SK-N-SH (cell line): ENCODE measurements around the gene TRDMT1. TPM values are rescaled to one million over a fixed set of nuclear protein-coding genes. Genes with fewer than 3 reads are reported as not detected.

Experiments
- CTCF ChIA-PET: fragments of 300-600, 350-600 bp; formaldehyde crosslinking; extraction: SDS; loops from one replicate; lab custom pipeline; 2021; lab: Yijun Ruan, JAX
- POLR2A ChIA-PET: fragments of 350-600 bp; sonication (Branson Sonifier 250); formaldehyde crosslinking; extraction: SDS; loops from one replicate; lab custom pipeline; 2020; ENCODE audit warnings: antibody characterized with exemption, inconsistent platforms; lab: Yijun Ruan, JAX
- DNase-seq: peaks from one replicate; pipeline ENCODE4 v3.0.0; 2012
- H2AFZ ChIP-seq: fragments of 200-600 bp; sonication (generic); 2 replicates; pipeline ENCODE4 v1.8.1; 2016; ENCODE audit warnings: antibody characterized with exemption, mild to moderate bottlenecking, low read depth
- H3F3A ChIP-seq: fragments of 200-600 bp; sonication (generic); replicated peaks from 2 replicates; pipeline ENCODE3; 2016; ENCODE audit warnings: antibody characterized with exemption, mild to moderate bottlenecking; ENCODE audit not compliant: insufficient read depth
- H3K27ac ChIP-seq, 2 experiments: fragments of 200-500 bp in 1 of 2; fragments of 200-600 bp in 1 of 2; sonication (Bioruptor generic) in 1 of 2; sonication (generic), shearing (Covaris generic) in 1 of 2; 2 replicates each; pipeline versions ENCODE4 v1.5.1 to v1.6.1; 2014 to 2016; ENCODE audit warnings: low read depth in 2 of 2, inconsistent platforms in 1 of 2, low read length in 1 of 2, mild to moderate bottlenecking in 1 of 2, mixed read lengths in 1 of 2
- H3K27me3 ChIP-seq: fragments of 200-600 bp; sonication (generic), shearing (Covaris generic); 2 replicates; pipeline ENCODE4 v1.6.1; 2016; ENCODE audit warnings: mixed run types; ENCODE audit not compliant: insufficient read depth
- H3K36me3 ChIP-seq, 2 experiments: fragments of 200-500 bp in 1 of 2; fragments of 200-600 bp in 1 of 2; sonication (Bioruptor generic) in 1 of 2; sonication (generic) in 1 of 2; replicated peaks in 1 of 2; 2 replicates each; pipeline versions ENCODE3 to v1.5.1; 2014 to 2016; ENCODE audit warnings: low read length in 1 of 2, mild to moderate bottlenecking in 1 of 2; ENCODE audit not compliant: insufficient read depth in 2 of 2, control insufficient read depth in 1 of 2
- H3K4me1 ChIP-seq, 2 experiments: fragments of 200-500 bp in 1 of 2; fragments of 200-600 bp in 1 of 2; sonication (Bioruptor generic) in 1 of 2; sonication (generic), shearing (Covaris generic) in 1 of 2; 2 replicates each; pipeline versions ENCODE4 v1.5.1 to v1.6.1; 2014 to 2016; ENCODE audit warnings: low read depth in 1 of 2, low read length in 1 of 2, mixed run types in 1 of 2; ENCODE audit not compliant: insufficient read depth in 2 of 2, control insufficient read depth in 1 of 2
- H3K4me2 ChIP-seq: fragments of 200-600 bp; sonication (generic), shearing (Covaris generic); 2 replicates; pipeline ENCODE4 v1.6.1; 2017; ENCODE audit warnings: mixed run types
- H3K4me3 ChIP-seq, 2 experiments: fragments of 200-500 bp in 1 of 2; fragments of 200-600 bp in 1 of 2; sonication (Bioruptor generic) in 1 of 2; sonication (generic), shearing (Covaris generic) in 1 of 2; 2 replicates each; pipeline versions ENCODE4 v1.5.1 to v1.8.1; 2014 to 2016; ENCODE audit warnings: low read depth in 2 of 2, inconsistent platforms in 1 of 2, low read length in 1 of 2, mild to moderate bottlenecking in 1 of 2, mixed read lengths in 1 of 2, moderate library complexity in 1 of 2
- H3K79me2 ChIP-seq: fragments of 200-600 bp; sonication (generic); 2 replicates; pipeline ENCODE4 v1.8.1; 2017; ENCODE audit warnings: mild to moderate bottlenecking; ENCODE audit not compliant: insufficient read depth
- H3K9ac ChIP-seq: fragments of 200-600 bp; sonication (generic); 2 replicates; pipeline ENCODE4 v1.6.1; 2017; ENCODE audit warnings: mixed run types
- H3K9me2 ChIP-seq: fragments of 200-600 bp; sonication (generic); 2 replicates; pipeline ENCODE4 v1.6.1; 2017; ENCODE audit warnings: mixed run types
- H3K9me3 ChIP-seq: fragments of 200-600 bp; sonication (generic); 2 replicates; pipeline ENCODE4 v1.6.1; 2017; ENCODE audit warnings: mixed run types, mild to moderate bottlenecking, moderate library complexity
- H4K20me1 ChIP-seq: fragments of 200-600 bp; sonication (generic); 2 replicates; pipeline ENCODE4 v1.6.1; 2017; ENCODE audit warnings: mild to moderate bottlenecking, mixed run types; ENCODE audit not compliant: insufficient read depth
- ELF1 ChIP-seq: IDR thresholded peaks from 2 replicates; pipeline ENCODE4 v1.4.0; 2012
- EP300 ChIP-seq, 2 experiments: IDR thresholded peaks; 2 replicates each; pipeline versions ENCODE4 v1.4.0 to v1.6.1; 2012; ENCODE audit warnings: borderline replicate concordance in 1 of 2, low read depth in 1 of 2, low read length in 1 of 2
- EZH2phosphoT487 ChIP-seq: fragments of 200-600 bp; sonication (generic); IDR thresholded peaks from 2 replicates; pipeline ENCODE4 v1.6.1; 2017; ENCODE audit warnings: low read depth, mixed run types, mild to moderate bottlenecking, antibody characterized with exemption, moderate library complexity, borderline replicate concordance
- FOSL2 ChIP-seq: IDR thresholded peaks from 2 replicates; pipeline ENCODE4 v1.4.0; 2012; ENCODE audit warnings: low read depth, mild to moderate bottlenecking, moderate library complexity, borderline replicate concordance
- FOXJ3 ChIP-seq: sonication (generic); formaldehyde crosslinking; IDR thresholded peaks from 2 replicates; pipeline ENCODE4 v1.5.1; 2020; ENCODE audit warnings: mild to moderate bottlenecking, missing genetic modification reagents
- FOXM1 ChIP-seq: IDR thresholded peaks from 2 replicates; pipeline ENCODE4 v1.4.0; 2012; ENCODE audit warnings: low read depth, mild to moderate bottlenecking
- GATA2 ChIP-seq: sonication (generic); formaldehyde crosslinking; IDR thresholded peaks from 2 replicates; pipeline ENCODE4 v1.5.0; 2020; ENCODE audit warnings: mild to moderate bottlenecking, missing genetic modification reagents
- JUND ChIP-seq: IDR thresholded peaks from 2 replicates; pipeline ENCODE4 v1.4.0; 2012
- MEF2A ChIP-seq: IDR thresholded peaks from 2 replicates; pipeline ENCODE4 v1.4.0; 2012; ENCODE audit warnings: low read depth, borderline replicate concordance
- NFIC ChIP-seq: IDR thresholded peaks from 2 replicates; pipeline ENCODE4 v1.4.0; 2012; ENCODE audit warnings: borderline replicate concordance
- POLR2AphosphoS5 ChIP-seq: IDR thresholded peaks from 2 replicates; pipeline ENCODE4 v1.6.1; 2012; ENCODE audit warnings: low read depth, low read length
- SIN3A ChIP-seq: IDR thresholded peaks from 2 replicates; pipeline ENCODE4 v1.6.1; 2012; ENCODE audit warnings: low read depth, mild to moderate bottlenecking, low read length, moderate library complexity, borderline replicate concordance
- TCF12 ChIP-seq: IDR thresholded peaks from 2 replicates; pipeline ENCODE4 v1.4.0; 2012
- TEAD4 ChIP-seq: IDR thresholded peaks from 2 replicates; pipeline ENCODE4 v1.4.0; 2012; ENCODE audit warnings: mild to moderate bottlenecking, borderline replicate concordance; ENCODE audit not compliant: insufficient read depth
- YY1 ChIP-seq: IDR thresholded peaks from 2 replicates; pipeline ENCODE4 v1.4.0; 2012; ENCODE audit warnings: low read depth, mild to moderate bottlenecking
- WGBS: methylation state at CpG from one replicate; pipeline ENCODE4 v1.1.6; 2017; ENCODE audit warnings: low lambda C conversion rate; 5-methylcytosine and 5-hydroxymethylcytosine counted together
- polyA plus RNA-seq, 3 experiments: library from polyadenylated mRNA; depleted of rRNA; stranded (reverse); fragments of >200 nt; gene quantifications; 2 replicates each; pipeline ENCODE4 v1.2.3, GENCODE V29; 2012
- TF ChIP-seq, protein P1 (sequence below): fragments of 150-350 bp; IDR thresholded peaks from 2 replicates; pipeline ENCODE4 v1.6.1; 2016; ENCODE audit warnings: mild to moderate bottlenecking, low read depth, low read length
- TF ChIP-seq, protein P2 (sequence below): IDR thresholded peaks from 2 replicates; pipeline ENCODE4; 2012
- TF ChIP-seq, protein P3 (sequence below): IDR thresholded peaks from 2 replicates; pipeline ENCODE4 v1.4.0; 2012; ENCODE audit warnings: low read depth
- TF ChIP-seq, protein P4 (sequence below): IDR thresholded peaks from 2 replicates; pipeline ENCODE4 v1.4.0; 2012; ENCODE audit warnings: low read depth, borderline replicate concordance
- TF ChIP-seq, protein P5 (sequence below): IDR thresholded peaks from 2 replicates; pipeline ENCODE4 v1.4.0; 2012; ENCODE audit warnings: low read depth, borderline replicate concordance

The TRDMT1 gene
- polyA plus RNA-seq, 1 of the 3 experiments (the other 2 are of a cell fraction) = 3.1 TPM

DNA sequence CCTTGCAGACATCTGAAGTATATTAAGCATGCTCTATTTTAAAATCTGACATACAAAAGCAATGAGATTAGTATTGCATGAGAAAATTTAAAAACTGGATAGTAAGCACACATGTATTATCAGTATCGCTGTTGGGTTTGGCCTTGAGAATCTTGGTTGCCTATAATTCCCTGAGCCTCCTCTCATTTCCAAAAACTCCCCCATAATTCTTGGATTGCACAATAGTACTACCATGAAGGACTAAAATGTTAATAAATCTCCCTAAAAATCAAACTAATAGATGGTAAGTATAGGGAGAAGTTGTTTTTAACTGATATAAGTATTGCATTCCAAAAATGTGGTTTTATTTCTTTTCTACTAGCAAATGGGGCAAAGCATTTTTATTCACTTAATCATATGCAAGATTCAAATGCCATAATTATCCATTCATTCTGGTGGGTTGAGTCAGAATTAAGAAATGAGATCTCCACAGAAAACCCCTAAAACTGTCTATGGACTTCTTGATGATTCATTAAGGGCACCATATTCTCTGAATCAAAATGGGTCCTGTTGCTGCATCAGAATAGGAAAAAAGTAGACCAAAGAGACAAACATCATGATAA lies 16.3 kb upstream of the TRDMT1 start:
- H3K9me3 ChIP-seq = no peaks in the 10 kb centered on the region

DNA sequence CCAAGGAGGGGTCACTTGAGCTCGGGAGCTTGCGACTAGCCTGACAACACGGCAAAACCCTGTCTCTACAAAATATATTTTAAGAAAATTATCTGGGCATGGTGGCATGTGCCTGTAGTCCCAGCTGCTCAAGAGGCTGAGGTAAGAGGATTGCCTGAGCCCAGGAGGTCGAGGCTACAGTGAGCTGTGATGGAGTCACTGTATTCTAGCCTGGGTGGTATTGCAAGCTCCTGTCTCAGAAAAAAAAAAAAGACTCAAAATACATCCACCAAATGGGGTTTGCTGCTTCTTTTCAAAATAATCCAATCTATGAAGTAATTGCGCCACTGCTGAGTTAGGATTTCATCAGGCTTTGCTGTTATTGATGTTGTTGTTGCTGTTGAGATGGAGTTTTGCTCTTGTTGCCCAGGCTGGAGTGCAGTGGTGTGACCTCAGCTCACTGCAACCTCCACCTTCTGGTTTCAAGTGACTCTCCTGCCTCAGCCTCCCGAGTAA lies 15.5 kb upstream of the TRDMT1 start:
- no peak for DNase-seq

More for the DNA sequence above, 16.3 kb upstream of the TRDMT1 start:
- Histone ChIP-seq H3K27me3 (no peaks in the 10 kb centered on the region), H3K36me3 (no peaks in the 10 kb centered on the region), H3K4me3 (no peak overlapping the region), H2AFZ (no peak overlapping the region), H3K4me2 (peak overlapping the region; percentile 61), H3F3A (peaks cover 78% of the 10 kb centered on the region), H3K9ac (peak overlapping the region; percentile 89), H3K27ac (peak overlapping the region; percentile 7 to 100; a peak in 2 of 4 replicates), H3K9me2 (no peaks in the 10 kb centered on the region), H4K20me1 (no peaks in the 10 kb centered on the region), H3K4me1 (peaks cover 0 to 70% of the 10 kb centered on the region in 2 experiments; a peak in 3 of 4 replicates), H3K79me2 (peaks cover 24% of the 10 kb centered on the region)
- POLR2A ChIA-PET = no interaction called here
- TF ChIP-seq EP300 (IDR thresholded peaks at IDR 0.05; ENCODE audit: borderline replicate concordance in 1 of 2, low read depth in 1 of 2, low read length in 1 of 2) (peak in 1 of 2 experiments; percentile 84; a peak in 2 of 4 replicates), GATA2 (CRISPR knock-in tag) (no peak), FOXJ3 (CRISPR knock-in tag) (no peak), FOXM1 (0 out of 2 replicates have a peak, but pooled peaks have one; percentile 21), JUND (peak; percentile 86), EZH2phosphoT487 (no peak), MEF2A (0 out of 2 replicates have a peak, but pooled peaks have one; percentile 17), YY1 (peak; percentile 28; the same call in 1 of the 2 replicates), NFIC (peak; percentile 30; the same call in 1 of the 2 replicates), TEAD4 (peak; percentile 54; the same call in 1 of the 2 replicates), FOSL2 (peak; percentile 85), TCF12 (peak; percentile 71)
- TF ChIP-seq, protein P1, sequence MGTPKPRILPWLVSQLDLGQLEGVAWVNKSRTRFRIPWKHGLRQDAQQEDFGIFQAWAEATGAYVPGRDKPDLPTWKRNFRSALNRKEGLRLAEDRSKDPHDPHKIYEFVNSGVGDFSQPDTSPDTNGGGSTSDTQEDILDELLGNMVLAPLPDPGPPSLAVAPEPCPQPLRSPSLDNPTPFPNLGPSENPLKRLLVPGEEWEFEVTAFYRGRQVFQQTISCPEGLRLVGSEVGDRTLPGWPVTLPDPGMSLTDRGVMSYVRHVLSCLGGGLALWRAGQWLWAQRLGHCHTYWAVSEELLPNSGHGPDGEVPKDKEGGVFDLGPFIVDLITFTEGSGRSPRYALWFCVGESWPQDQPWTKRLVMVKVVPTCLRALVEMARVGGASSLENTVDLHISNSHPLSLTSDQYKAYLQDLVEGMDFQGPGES = no peak
- TF ChIP-seq, protein P2, sequence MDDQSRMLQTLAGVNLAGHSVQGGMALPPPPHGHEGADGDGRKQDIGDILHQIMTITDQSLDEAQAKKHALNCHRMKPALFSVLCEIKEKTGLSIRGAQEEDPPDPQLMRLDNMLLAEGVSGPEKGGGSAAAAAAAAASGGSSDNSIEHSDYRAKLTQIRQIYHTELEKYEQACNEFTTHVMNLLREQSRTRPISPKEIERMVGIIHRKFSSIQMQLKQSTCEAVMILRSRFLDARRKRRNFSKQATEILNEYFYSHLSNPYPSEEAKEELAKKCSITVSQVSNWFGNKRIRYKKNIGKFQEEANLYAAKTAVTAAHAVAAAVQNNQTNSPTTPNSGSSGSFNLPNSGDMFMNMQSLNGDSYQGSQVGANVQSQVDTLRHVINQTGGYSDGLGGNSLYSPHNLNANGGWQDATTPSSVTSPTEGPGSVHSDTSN = peak; percentile 48
- CTCF ChIA-PET = no interaction called here
- no peak for DNase-seq
- WGBS = 92% methylated on average over 1 of the region's 1 CpG

More for the DNA sequence above, 15.5 kb upstream of the TRDMT1 start:
- ChIA-PET CTCF (no interaction called here), POLR2A (no interaction called here)
- H3K9me2 ChIP-seq = no peaks in the 10 kb centered on the region
- H3K27ac ChIP-seq = peak overlapping the region; percentile 78 to 100; a peak in 3 of 4 replicates
- H3K36me3 ChIP-seq = no peaks in the 10 kb centered on the region
- H3K4me1 ChIP-seq = peaks cover 0 to 73% of the 10 kb centered on the region in 2 experiments; a peak in 3 of 4 replicates
- H3K9ac ChIP-seq = peak overlapping the region; percentile 89
- TF ChIP-seq, protein P3, sequence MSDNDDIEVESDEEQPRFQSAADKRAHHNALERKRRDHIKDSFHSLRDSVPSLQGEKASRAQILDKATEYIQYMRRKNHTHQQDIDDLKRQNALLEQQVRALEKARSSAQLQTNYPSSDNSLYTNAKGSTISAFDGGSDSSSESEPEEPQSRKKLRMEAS = no peak
- TF ChIP-seq, protein P4, sequence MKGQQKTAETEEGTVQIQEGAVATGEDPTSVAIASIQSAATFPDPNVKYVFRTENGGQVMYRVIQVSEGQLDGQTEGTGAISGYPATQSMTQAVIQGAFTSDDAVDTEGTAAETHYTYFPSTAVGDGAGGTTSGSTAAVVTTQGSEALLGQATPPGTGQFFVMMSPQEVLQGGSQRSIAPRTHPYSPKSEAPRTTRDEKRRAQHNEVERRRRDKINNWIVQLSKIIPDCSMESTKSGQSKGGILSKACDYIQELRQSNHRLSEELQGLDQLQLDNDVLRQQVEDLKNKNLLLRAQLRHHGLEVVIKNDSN = no peak
- TF ChIP-seq SIN3A = no peak
- no peak for TF ChIP-seq EZH2phosphoT487
- TF ChIP-seq, protein P5, sequence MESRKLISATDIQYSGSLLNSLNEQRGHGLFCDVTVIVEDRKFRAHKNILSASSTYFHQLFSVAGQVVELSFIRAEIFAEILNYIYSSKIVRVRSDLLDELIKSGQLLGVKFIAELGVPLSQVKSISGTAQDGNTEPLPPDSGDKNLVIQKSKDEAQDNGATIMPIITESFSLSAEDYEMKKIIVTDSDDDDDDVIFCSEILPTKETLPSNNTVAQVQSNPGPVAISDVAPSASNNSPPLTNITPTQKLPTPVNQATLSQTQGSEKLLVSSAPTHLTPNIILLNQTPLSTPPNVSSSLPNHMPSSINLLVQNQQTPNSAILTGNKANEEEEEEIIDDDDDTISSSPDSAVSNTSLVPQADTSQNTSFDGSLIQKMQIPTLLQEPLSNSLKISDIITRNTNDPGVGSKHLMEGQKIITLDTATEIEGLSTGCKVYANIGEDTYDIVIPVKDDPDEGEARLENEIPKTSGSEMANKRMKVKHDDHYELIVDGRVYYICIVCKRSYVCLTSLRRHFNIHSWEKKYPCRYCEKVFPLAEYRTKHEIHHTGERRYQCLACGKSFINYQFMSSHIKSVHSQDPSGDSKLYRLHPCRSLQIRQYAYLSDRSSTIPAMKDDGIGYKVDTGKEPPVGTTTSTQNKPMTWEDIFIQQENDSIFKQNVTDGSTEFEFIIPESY = no peak
- no peak for TF ChIP-seq EP300 (IDR thresholded peaks at IDR 0.05; ENCODE audit: borderline replicate concordance in 1 of 2, low read depth in 1 of 2, low read length in 1 of 2)
- TF ChIP-seq JUND = no peak
- no peak for TF ChIP-seq ELF1
- no peak for TF ChIP-seq FOXM1
- TF ChIP-seq TEAD4 = no peak
- no peak for TF ChIP-seq POLR2AphosphoS5
- no peaks in the 10 kb centered on the region for H3K9me3 ChIP-seq
- H3F3A ChIP-seq = peaks cover 78% of the 10 kb centered on the region
- no peak overlapping the region for H2AFZ ChIP-seq
- H4K20me1 ChIP-seq = no peaks in the 10 kb centered on the region
- peaks cover 26% of the 10 kb centered on the region for H3K79me2 ChIP-seq
- no peaks in the 10 kb centered on the region for H3K27me3 ChIP-seq
- peak overlapping the region; percentile 61; the same call in 1 of the 2 replicates for H3K4me2 ChIP-seq
- WGBS = 72% methylated on average over 6 of the region's 6 CpGs
- H3K4me3 ChIP-seq = no peak overlapping the region
